K562 (cell line): ENCODE data around the gene DNAI1. TPM values are rescaled to one million over a fixed set of nuclear protein-coding genes. Genes with fewer than 3 reads are reported as not detected.

Experiments
- ATAC-seq: fragments of 200-7000 bp; cut with Tn5 transposase; 3 replicates; pipeline ENCODE4 v1.9.1; 2020; ENCODE audit warnings: moderate library complexity
- BruUV-seq: library from RNA; stranded (reverse); fragments of 400-500 nt; replicated peaks from 2 replicates; lab custom pipeline; 2021; lab: Mats Ljungman, UMichigan
- CTCF ChIA-PET: fragments of 300-600 bp; formaldehyde crosslinking; extraction: SDS; loops from one replicate; lab custom pipeline; 2021; ENCODE audit warnings: low intra/inter-chr PET ratio; lab: Yijun Ruan, JAX
- POLR2A ChIA-PET: fragments of 300-600, 350-650 bp; sonication (Branson Sonifier 250); formaldehyde crosslinking; extraction: SDS; loops from one replicate; lab custom pipeline; 2021; ENCODE audit warnings: antibody characterized with exemption, inconsistent platforms; lab: Yijun Ruan, JAX
- DNase-seq, 4 experiments: peaks; one replicate each; pipeline versions ENCODE4 v3.0.0 to v3.0.0-alpha.2; 2011 to 2018; ENCODE audit warnings: low spot score in 3 of 4, mixed read lengths in 3 of 4; ENCODE audit errors: extremely low read depth in 1 of 4
- FAIRE-seq: peaks from 2 replicates; lab custom pipeline; 2011; peaks lifted over from hg19 to GRCh38; lab: Jason Lieb, UNC
- H2AFZ ChIP-seq: 2 replicates; pipeline ENCODE4 v1.6.0; 2011; ENCODE audit warnings: low read depth, low read length, control low read depth, inconsistent platforms
- H3K27ac ChIP-seq: fragments of 200-600 bp; 3 replicates; pipeline ENCODE4 v1.8.0; 2011; ENCODE audit warnings: low read depth, mild to moderate bottlenecking, control low read depth, inconsistent platforms, low read length, moderate library complexity, mixed read lengths; ENCODE audit errors: extremely low read depth
- H3K27me3 ChIP-seq, 2 experiments: fragments of 300-600 bp in 1 of 2; 2 replicates in 1 of 2; 3 replicates in 1 of 2; pipeline versions ENCODE4 v1.6.0 to v1.8.0; 2011; ENCODE audit warnings: inconsistent platforms in 2 of 2, low read length in 2 of 2, mild to moderate bottlenecking in 1 of 2, mixed read lengths in 1 of 2, moderate library complexity in 1 of 2; ENCODE audit not compliant: control insufficient read depth in 2 of 2, insufficient read depth in 2 of 2
- H3K36me3 ChIP-seq: fragments of 300-600 bp; 3 replicates; pipeline ENCODE4 v1.8.0; 2011; ENCODE audit warnings: mild to moderate bottlenecking, low read length, inconsistent platforms; ENCODE audit not compliant: control insufficient read depth, insufficient read depth
- H3K4me1 ChIP-seq, 2 experiments: fragments of 200-600 bp in 1 of 2; replicated peaks in 1 of 2; 2 replicates in 1 of 2; 3 replicates in 1 of 2; pipeline versions ENCODE4 v1.5.1 to v1.8.0; 2011; ENCODE audit warnings: inconsistent platforms in 2 of 2, low read length in 2 of 2, mild to moderate bottlenecking in 1 of 2, mixed read lengths in 1 of 2, moderate library complexity in 1 of 2; ENCODE audit not compliant: control insufficient read depth in 2 of 2, insufficient read depth in 2 of 2
- H3K4me2 ChIP-seq: 2 replicates; pipeline ENCODE4 v1.6.1; 2011; ENCODE audit warnings: low read length, control low read depth, inconsistent platforms, mixed read lengths; ENCODE audit not compliant: insufficient read depth
- H3K4me3 ChIP-seq: fragments of 200-600 bp; sonication (generic), shearing (Covaris generic); 2 replicates; pipeline ENCODE4 v1.5.1; 2016; ENCODE audit warnings: control low read depth, inconsistent platforms
- H3K79me2 ChIP-seq: fragments of 200-600 bp; 3 replicates; pipeline ENCODE4 v1.8.0; 2011; ENCODE audit warnings: low read length, inconsistent platforms; ENCODE audit not compliant: control insufficient read depth, insufficient read depth
- H3K9ac ChIP-seq, 2 experiments: 2 replicates each; pipeline versions ENCODE4 v1.6.0 to v1.6.1; 2011; ENCODE audit warnings: low read depth in 2 of 2, low read length in 2 of 2, control low read depth in 1 of 2, inconsistent platforms in 1 of 2, mild to moderate bottlenecking in 1 of 2, mixed read lengths in 1 of 2; ENCODE audit not compliant: insufficient read depth in 1 of 2
- H3K9me1 ChIP-seq: one replicate; pipeline ENCODE4 v1.6.0; 2011; ENCODE audit warnings: inconsistent platforms, mild to moderate bottlenecking, low read length, moderate library complexity; ENCODE audit not compliant: control insufficient read depth, insufficient read depth
- H3K9me3 ChIP-seq: replicated peaks from 2 replicates; pipeline ENCODE4 v1.5.1; 2011; ENCODE audit warnings: low read depth, low read length, inconsistent platforms; ENCODE audit not compliant: control insufficient read depth, insufficient read depth
- H4K20me1 ChIP-seq: replicated peaks from 2 replicates; pipeline ENCODE4 v1.6.1; 2011; ENCODE audit warnings: low read length, inconsistent platforms, mixed read lengths; ENCODE audit not compliant: control insufficient read depth, insufficient read depth
- CREB5 ChIP-seq: fragments of 250-450 bp; sonication (Bioruptor Pico); IDR thresholded peaks from 2 replicates; pipeline ENCODE4 v1.5.0; 2020; ENCODE audit warnings: mild to moderate bottlenecking
- ETS2 ChIP-seq: IDR thresholded peaks from 2 replicates; pipeline ENCODE4 v1.6.1; 2016; ENCODE audit warnings: borderline replicate concordance, missing genetic modification characterization, mild to moderate bottlenecking, moderate library complexity, missing compliant biosample characterization; ENCODE audit not compliant: poor library complexity, severe bottlenecking
- GABPB1 ChIP-seq: sonication (generic); formaldehyde crosslinking; IDR thresholded peaks from 2 replicates; pipeline ENCODE4 v1.8.0; 2022; ENCODE audit warnings: mild to moderate bottlenecking, missing genetic modification reagents
- GATAD2A ChIP-seq: fragments of 450-650 bp; IDR thresholded peaks from 2 replicates; pipeline ENCODE4 v1.6.1; 2017
- MNT ChIP-seq, 2 experiments: fragments of 450-650 bp; conservative IDR thresholded peaks; 2 replicates each; pipeline ENCODE4 v1.6.1; 2017; ENCODE audit warnings: mild to moderate bottlenecking in 2 of 2, moderate library complexity in 2 of 2
- NFE2 ChIP-seq: IDR thresholded peaks from 2 replicates; pipeline ENCODE4 v1.6.1; 2014; ENCODE audit warnings: antibody characterized with exemption, low read depth
- PPARD ChIP-seq: fragments of 250-450 bp; sonication (Bioruptor Pico); IDR thresholded peaks from 2 replicates; pipeline ENCODE4 v1.8.0; 2022; ENCODE audit warnings: inconsistent platforms, mild to moderate bottlenecking, moderate library complexity
- SMAD3 ChIP-seq: fragments of 450-650 bp; formaldehyde crosslinking; conservative IDR thresholded peaks from 2 replicates; pipeline ENCODE4 v1.4.0; 2020; ENCODE audit warnings: mild to moderate bottlenecking
- SMAD4 ChIP-seq: fragments of 250-450 bp; sonication (Bioruptor Pico); conservative IDR thresholded peaks from 2 replicates; pipeline ENCODE4 v1.8.0; 2021; ENCODE audit warnings: inconsistent platforms, mild to moderate bottlenecking, moderate library complexity
- SUPT5H ChIP-seq: fragments of 450-650 bp; IDR thresholded peaks from 2 replicates; pipeline ENCODE4 v1.6.1; 2016
- ZNF143 ChIP-seq: sonication (generic); formaldehyde crosslinking; IDR thresholded peaks from 2 replicates; pipeline ENCODE4 v1.9.0; 2022; ENCODE audit warnings: mild to moderate bottlenecking, missing genetic modification reagents
- ZNF444 ChIP-seq: fragments of 250-450 bp; sonication (Bioruptor Pico); IDR thresholded peaks from 2 replicates; pipeline ENCODE4 v1.4.0; 2020; ENCODE audit warnings: mild to moderate bottlenecking, moderate library complexity
- ZNF75A ChIP-seq: fragments of 450-650 bp; formaldehyde crosslinking; IDR thresholded peaks from 2 replicates; pipeline ENCODE4 v1.4.0; 2020; ENCODE audit warnings: mild to moderate bottlenecking
- WGBS: fragments of 100-300 bp; shearing (Covaris generic); methylation state at CpG from one replicate; pipeline ENCODE4 v1.1.6; 2016; ENCODE audit warnings: low coverage, mixed read lengths; ENCODE audit not compliant: insufficient coverage; ENCODE audit errors: missing lambda C conversion rate; 5-methylcytosine and 5-hydroxymethylcytosine counted together
- in situ Hi-C: fragments of 300-500 bp; cut with MboI; formaldehyde crosslinking; loops from 4 replicates; pipeline ENCODE4 v1.15.0; 2018; ENCODE audit warnings: inconsistent platforms, mixed read lengths
- intact Hi-C: fragments of 100-400 bp; cut with micrococcal nuclease; formaldehyde crosslinking; loops from 2 replicates; pipeline ENCODE4 v1.14.2; 2022
- polyA plus RNA-seq, 8 experiments: library from polyadenylated mRNA; depleted of rRNA in 4 of 8; stranded (reverse) in 5 of 8; unstranded in 3 of 8; fragments of >200 nt; fragmentation: Nextera tagmentation in 2 of 8; fragmentation: Illumina TruSeq in 1 of 8; extraction: Ambion mirVana in 2 of 8; extraction: Trizol in 1 of 8; gene quantifications; 2 replicates each; pipeline versions ENCODE4 v1.2.1 to v1.2.3, GENCODE V29; 2011 to 2014; ENCODE audit warnings: inconsistent platforms in 1 of 8, missing spikeins in 1 of 8
- total RNA-seq, 7 experiments: library from RNA; depleted of rRNA in 6 of 7; stranded (reverse); fragments of >200 nt in 6 of 7; fragmentation: Illumina TruSeq in 2 of 7; extraction: Trizol in 2 of 7; gene quantifications; 2 replicates each; pipeline versions ENCODE4 v1.2.1 to v1.2.3, GENCODE V29; 2011 to 2021; ENCODE audit warnings: low replicate concordance in 1 of 7

The DNAI1 gene
- total and polyA plus RNA-seq, 9 of the 15 experiments (the other 6 are each of a cell fraction or from before 2014, with no cell fraction given) = 0.01 to 0.17 (median 0.04) TPM; not detected in 6

DNA sequence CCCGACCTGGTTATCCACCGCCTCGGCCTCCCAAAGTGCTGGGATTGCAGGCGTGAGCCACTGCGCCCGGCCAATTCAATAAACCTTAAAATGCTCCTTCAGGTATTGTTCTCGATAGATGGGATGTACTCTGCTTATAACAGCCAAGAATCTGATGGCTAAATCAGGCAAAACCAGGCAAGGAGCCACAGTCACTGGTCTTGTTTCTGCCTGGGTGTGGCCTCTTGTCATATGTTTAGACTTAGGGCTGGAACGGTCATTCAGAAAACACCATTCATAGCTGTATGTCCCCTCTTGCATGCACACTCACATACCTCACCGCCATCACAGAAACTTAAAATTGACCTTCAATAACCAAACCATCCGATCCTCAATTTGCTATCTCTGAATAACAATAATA, 8.0 kb upstream of the DNAI1 start:
- Histone ChIP-seq H3K4me2 (no peak overlapping the region), H3K27me3 (no peaks in the 10 kb centered on the region), H3K9me1 (no peaks in the 10 kb centered on the region), H2AFZ (no peak overlapping the region), H4K20me1 (peaks cover 9% of the 10 kb centered on the region; the same call in 1 of the 2 replicates), H3K36me3 (no peaks in the 10 kb centered on the region), H3K9ac (no peak overlapping the region), H3K79me2 (no peaks in the 10 kb centered on the region), H3K27ac (no peak overlapping the region), H3K4me3 (no peak overlapping the region), H3K4me1 (peaks cover 7 to 13% of the 10 kb centered on the region in 2 experiments; a peak in 3 of 5 replicates), H3K9me3 (no peaks in the 10 kb centered on the region)
- ChIA-PET POLR2A (interaction anchor here (0.7 to 1.5 kb wide), 4 partner anchors 11 to 132 kb away, joined by 3 to 6 read pairs (median 4); no protein-coding TSS in a partner anchor), CTCF (no interaction called here)
- WGBS = 84% methylated on average over 9 of the region's 10 CpGs
- no peak for FAIRE-seq
- in situ Hi-C loops = no loop called here
- no peak for ATAC-seq
- no peak for TF ChIP-seq ZNF143 (CRISPR knock-in tag)
- TF ChIP-seq SMAD3 (CRISPR knock-in tag) = no peak
- TF ChIP-seq SUPT5H = no peak
- no peak for TF ChIP-seq MNT (conservative IDR thresholded peaks at IDR 0.05)
- no peak for TF ChIP-seq ZNF444
- no peak for TF ChIP-seq PPARD (CRISPR knock-in tag)
- no peak for TF ChIP-seq ETS2 (tag)
- no peak for TF ChIP-seq ZNF75A (CRISPR knock-in tag)
- TF ChIP-seq CREB5 (CRISPR knock-in tag) = no peak
- TF ChIP-seq GATAD2A = no peak
- TF ChIP-seq SMAD4 = no peak
- no peak for TF ChIP-seq GABPB1 (CRISPR knock-in tag)
- TF ChIP-seq NFE2 = no peak
- no peak for DNase-seq
- BruUV-seq = no TSS peak
- intact Hi-C loops = no loop called here
